ENCODE results near the gene CADPS.

CADPS gene

GRCh38 chr3:62874711-62875557, at the start of gene CADPS:
Gene CADPS (minus strand): TSS chr3:62875416. CDS start chr3:62875029, 387 bp downstream.
- DNase-seq (ENCODE audit: extremely low read depth in 1 of 2, low read depth in 1 of 2), result no peak

DNA sequence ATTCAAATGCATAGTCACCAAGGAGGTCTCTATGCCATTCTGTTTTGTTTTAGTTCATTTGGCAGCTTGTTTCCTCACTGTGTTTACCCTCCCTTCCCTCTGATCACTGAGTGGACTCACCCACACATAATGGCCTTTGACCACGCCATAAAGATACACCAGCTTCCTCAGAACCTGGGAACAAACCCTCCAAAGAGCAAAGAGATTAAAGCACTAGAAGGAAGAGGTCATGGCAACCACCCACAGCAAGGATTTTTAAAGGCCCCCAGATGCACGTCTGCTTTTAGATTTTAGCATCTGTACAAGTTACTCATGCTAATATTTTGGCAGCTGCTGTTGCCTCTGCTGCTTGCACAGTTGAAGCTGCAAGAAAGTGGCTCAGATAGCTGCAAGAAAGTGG, 47.9 kb upstream of the CADPS start:
- DNase-seq (ENCODE audit: extremely low read depth in 1 of 2, low read depth in 1 of 2), result no peak

DNA sequence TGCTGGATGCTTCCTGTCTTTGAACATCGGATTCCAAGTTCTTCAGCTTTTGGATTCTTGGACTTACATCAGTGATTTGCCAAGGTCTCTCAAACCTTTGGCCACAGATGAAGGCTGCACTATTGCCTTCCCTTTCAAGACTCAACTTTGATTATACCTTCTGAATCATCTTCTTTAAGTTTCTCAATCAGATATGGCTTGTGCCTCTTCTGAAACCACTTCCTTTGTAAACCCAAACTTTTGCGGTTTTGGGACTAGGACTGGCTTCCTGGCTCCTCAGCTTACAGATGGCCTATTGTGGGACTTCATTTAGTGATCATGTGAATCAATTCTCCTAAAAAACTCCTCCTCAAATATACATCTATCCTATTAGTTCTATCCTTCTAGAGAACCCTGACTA, 47.1 kb upstream of the CADPS start:
- no peak for DNase-seq (ENCODE audit: extremely low read depth in 1 of 2, low read depth in 1 of 2)

DNA sequence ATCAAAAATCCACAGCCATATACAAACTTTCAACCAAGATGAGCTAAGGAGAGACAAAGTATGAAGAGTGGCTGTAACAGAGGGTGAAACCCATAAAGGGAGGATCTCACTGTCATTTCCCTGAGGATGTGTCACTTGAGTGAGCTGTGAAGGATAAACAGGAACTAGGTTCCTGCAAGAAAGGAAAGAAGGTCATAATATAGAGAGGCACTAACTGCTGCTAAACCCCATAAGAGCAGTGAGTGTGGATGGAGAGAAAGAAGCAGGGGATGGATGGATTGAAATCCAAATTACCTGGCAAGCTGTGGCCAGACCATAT, 45.2 kb upstream of the CADPS start:
- no peak for DNase-seq (ENCODE audit: extremely low read depth in 1 of 2, low read depth in 1 of 2)

- DNase-seq (ENCODE audit: extremely low read depth in 1 of 2, low read depth in 1 of 2), result no peak
Observed at GRCh38 chr3:62919784-62920465, 44.7 kb upstream of the CADPS start.

- no peak for DNase-seq (ENCODE audit: extremely low read depth in 1 of 2, low read depth in 1 of 2)
Observed at GRCh38 chr3:62918777-62919176, 43.6 kb upstream of the CADPS start.

DNA sequence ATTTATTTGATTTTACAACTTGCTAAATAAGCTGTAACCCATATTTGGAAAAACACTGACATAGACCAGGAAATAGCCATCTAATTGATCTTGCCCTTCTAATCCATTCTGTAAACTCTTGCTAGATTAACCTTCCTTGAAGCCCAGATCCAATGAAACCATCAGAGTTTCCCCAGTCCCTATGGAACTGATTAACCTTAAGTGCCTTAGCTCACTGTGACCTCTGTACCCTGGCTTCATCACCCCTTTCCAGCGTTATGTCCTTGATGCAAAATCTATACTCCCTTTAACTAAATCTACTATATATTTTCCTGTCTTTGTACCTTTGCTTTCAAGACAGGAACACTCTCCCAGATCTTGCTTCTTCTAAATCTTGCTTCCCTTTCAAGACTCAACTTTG, 42.9 kb upstream of the CADPS start:
- no peak for DNase-seq (ENCODE audit: extremely low read depth in 1 of 2, low read depth in 1 of 2)

- no peak for DNase-seq (ENCODE audit: extremely low read depth in 1 of 2, low read depth in 1 of 2)
Observed at GRCh38 chr3:62911526-62911925, 36.3 kb upstream of the CADPS start.

DNA sequence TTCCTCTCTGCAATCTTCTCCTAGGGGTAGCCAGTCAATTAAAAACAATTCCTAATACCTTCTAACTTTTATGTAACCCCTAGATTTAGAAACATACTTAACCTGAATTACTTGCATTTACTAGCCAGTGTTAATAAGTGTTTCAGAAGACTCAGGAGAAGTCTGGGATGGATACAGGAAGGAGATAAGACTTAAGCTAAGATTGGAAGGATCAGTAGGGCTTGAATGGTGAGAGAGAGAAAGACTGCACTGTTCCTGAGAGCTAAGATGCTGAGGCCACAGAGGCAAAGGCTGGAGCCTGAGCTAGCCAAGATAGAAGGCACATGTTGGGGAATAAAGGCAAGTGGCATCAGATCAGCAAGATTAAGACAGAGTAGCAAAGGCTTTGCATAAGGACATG, 30.1 kb upstream of the CADPS start:
- DNase-seq (ENCODE audit: extremely low read depth in 1 of 2, low read depth in 1 of 2), result no peak

- DNase-seq (ENCODE audit: extremely low read depth in 1 of 2, low read depth in 1 of 2), result no peak
Observed at GRCh38 chr3:62898530-62899496, 23.6 kb upstream of the CADPS start.

GRCh38 chr3:62895901-62896300, 20.7 kb upstream of the CADPS start:
- no peak for DNase-seq (ENCODE audit: extremely low read depth in 1 of 2, low read depth in 1 of 2)

DNA sequence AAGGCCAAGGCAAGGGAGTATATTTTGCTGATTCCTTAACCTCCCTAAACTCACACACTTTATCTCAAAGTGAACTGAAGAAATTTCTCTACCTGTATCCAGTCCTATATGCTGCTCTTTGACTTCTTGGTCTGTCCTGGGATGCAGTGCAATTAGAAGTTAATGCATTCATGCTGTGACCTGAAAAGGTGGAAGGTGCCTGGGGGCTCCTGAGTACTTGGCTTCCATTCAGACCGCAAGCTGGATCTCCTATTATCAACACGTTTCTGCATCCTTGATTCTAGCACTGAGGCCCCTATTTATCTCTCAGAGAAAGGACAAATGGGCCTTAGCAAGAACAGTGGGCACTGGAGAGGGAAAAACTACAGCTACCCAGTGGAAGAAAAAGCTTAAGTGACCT, 17.7 kb upstream of the CADPS start:
- no peak for DNase-seq (ENCODE audit: extremely low read depth in 1 of 2, low read depth in 1 of 2)

- DNase-seq (ENCODE audit: extremely low read depth in 1 of 2, low read depth in 1 of 2), result no peak
Observed at GRCh38 chr3:62892045-62892444, 16.8 kb upstream of the CADPS start.

DNA sequence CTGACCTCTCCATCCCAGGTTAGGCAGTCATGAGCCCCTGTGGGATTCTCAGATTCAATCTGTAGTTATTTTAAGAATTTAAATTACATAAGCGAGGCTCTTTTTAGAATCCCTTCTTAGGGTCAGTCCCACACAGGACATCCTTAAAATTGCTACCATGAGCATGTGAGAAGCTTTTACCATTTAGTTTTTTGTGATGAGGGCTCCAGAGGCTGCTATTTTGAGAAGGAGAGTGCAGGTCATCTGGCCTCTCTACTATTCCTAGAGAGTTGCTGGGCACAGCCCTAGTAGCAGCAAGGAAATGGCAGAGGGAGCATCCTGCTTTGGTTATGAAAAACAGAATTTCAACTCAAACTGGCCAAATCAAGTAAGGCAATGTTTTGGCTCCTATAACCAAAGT, 13.6 kb upstream of the CADPS start:
- DNase-seq (ENCODE audit: extremely low read depth in 1 of 2, low read depth in 1 of 2), result no peak

- DNase-seq (ENCODE audit: extremely low read depth in 1 of 2, low read depth in 1 of 2), result no peak
Observed at GRCh38 chr3:62888180-62888579, 13.0 kb upstream of the CADPS start.

GRCh38 chr3:62885136-62885535, 9.9 kb upstream of the CADPS start:
- DNase-seq (ENCODE audit: extremely low read depth in 1 of 2, low read depth in 1 of 2), result no peak

- no peak for DNase-seq (ENCODE audit: extremely low read depth in 1 of 2, low read depth in 1 of 2)
Observed at GRCh38 chr3:62884096-62884870, 9.1 kb upstream of the CADPS start.

DNA sequence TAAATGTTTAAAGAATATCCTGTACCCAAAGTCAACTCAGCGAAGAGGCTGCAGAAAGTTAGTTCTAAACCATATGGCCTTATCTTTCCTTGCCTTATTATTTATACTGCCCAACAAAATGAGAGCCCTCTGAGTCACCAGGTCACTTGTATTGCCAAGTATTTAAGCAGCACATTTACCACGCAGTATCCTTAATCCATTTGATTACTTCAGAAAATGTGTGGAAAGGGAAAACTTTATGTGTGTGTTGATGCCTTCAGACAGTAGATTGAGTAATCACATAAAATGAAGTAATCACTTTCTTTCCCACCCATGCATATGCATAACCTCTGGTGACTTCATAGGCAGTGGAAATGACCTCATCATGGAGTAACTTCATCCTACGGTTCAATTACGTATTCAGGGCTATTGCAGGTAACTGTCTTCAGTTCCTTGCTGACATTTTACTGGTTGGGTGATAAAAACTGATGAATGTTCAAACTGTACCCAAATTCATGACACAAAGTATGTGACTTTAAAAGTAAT, 7.5 kb upstream of the CADPS start:
- DNase-seq (ENCODE audit: extremely low read depth in 1 of 2, low read depth in 1 of 2), result no peak

DNA sequence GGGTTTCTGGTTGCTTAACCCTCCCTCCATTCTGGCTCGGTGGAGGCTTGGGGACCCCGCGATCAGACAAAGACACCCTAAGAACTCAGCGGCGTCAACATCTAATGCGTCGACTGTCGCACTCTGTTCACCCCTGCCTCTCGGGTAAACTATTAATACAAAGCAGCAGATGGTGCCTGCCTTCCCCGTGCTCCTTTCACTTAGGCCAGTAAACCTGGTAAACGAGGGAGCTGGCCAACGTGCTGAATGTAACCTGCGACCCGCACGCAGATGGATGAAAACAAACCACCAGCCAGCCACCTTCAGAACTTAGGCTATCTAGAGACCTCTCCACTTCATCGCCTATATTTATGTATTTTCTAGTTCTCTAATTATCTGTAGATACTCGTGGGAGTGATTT, 848 bp upstream of the CADPS start:
- no peak for DNase-seq (ENCODE audit: extremely low read depth in 1 of 2, low read depth in 1 of 2)

GRCh38 chr3:62875558-62876002, 364 bp upstream of the CADPS start:
- no peak for DNase-seq (ENCODE audit: extremely low read depth in 1 of 2, low read depth in 1 of 2)

Measured in stimulated activated CD8-positive, alpha-beta memory T cell treated with anti-CD3 and anti-CD28 coated beads, Interleukin-7, amount 100 ng/mL, for 48 hours (primary cell).